ENCODE measurements around the gene TTC9.

DNA sequence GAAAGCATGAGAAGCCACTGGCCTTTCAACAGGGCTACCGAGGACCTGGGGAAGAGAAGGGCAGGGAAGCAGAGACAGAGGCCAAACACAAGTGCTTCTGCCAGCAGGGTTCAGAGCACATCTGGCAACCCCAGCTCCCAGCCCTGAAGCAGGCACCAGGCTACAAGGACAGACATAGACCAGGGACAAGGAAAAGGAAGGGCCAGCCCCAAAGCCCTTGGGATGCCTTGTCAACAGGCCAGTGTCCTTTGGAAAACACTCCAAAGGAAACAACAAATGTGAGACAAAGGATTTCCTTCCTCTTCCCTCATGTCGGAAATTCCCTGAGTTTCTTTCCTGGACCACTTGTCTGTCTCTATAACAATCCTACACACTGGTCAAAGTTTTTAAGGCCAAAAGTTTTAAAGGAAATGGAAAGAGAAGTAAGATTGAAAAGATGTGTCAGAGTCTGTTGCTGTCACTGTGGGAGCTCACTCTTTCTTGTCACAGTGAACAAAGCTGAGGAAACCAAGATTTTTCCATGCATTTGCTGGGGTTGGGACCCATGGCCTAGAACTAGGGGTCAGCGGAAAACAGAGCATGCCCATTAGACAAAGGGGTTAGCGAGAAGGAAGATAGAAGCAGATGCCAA lies 59.4 kb downstream of the TTC9 start:
- no peak for TF ChIP-seq CTCF (IDR thresholded peaks at IDR 0.05)
- TF ChIP-seq POLR2AphosphoS5 (IDR thresholded peaks at IDR 0.05) = no peak
- no peak for TF ChIP-seq POLR2A (IDR thresholded peaks at IDR 0.05)

All from breast epithelium (tissue), 3 donors.